GM12891 (cell line): ENCODE measurements around the gene GTF3C5.

ENCODE experiments used
- DNase-seq: peaks from one replicate; pipeline ENCODE4 v3.0.0; 2011; ENCODE audit warnings: low spot score; ENCODE audit not compliant: insufficient read length
- FAIRE-seq: peaks from 2 replicates; lab custom pipeline; 2011; peaks lifted over from hg19 to GRCh38; lab: Jason Lieb, UNC
- PAX5 ChIP-seq: IDR thresholded peaks from 2 replicates; pipeline ENCODE4 v1.6.1; 2011; ENCODE audit warnings: low read length, moderate library complexity, mild to moderate bottlenecking; ENCODE audit not compliant: insufficient read depth, severe bottlenecking
- POLR2A ChIP-seq: IDR thresholded peaks from 2 replicates; pipeline ENCODE4 v1.6.1; 2011; ENCODE audit warnings: low read depth, low read length, control low read depth
- POLR2AphosphoS5 ChIP-seq: IDR thresholded peaks from 2 replicates; pipeline ENCODE4 v1.6.1; 2011; ENCODE audit warnings: low read depth, low read length, control low read depth
- POU2F2 ChIP-seq: IDR thresholded peaks from 2 replicates; pipeline ENCODE4 v1.6.1; 2011; ENCODE audit warnings: low read depth, mild to moderate bottlenecking, control low read depth, low read length, moderate library complexity
- SPI1 ChIP-seq: IDR thresholded peaks from 2 replicates; pipeline ENCODE4 v1.6.1; 2011; ENCODE audit warnings: low read depth, low read length, control low read depth
- TAF1 ChIP-seq: IDR thresholded peaks from 2 replicates; pipeline ENCODE4 v1.6.1; 2011; ENCODE audit warnings: low read depth, low read length, control low read depth

The GTF3C5 gene

DNA sequence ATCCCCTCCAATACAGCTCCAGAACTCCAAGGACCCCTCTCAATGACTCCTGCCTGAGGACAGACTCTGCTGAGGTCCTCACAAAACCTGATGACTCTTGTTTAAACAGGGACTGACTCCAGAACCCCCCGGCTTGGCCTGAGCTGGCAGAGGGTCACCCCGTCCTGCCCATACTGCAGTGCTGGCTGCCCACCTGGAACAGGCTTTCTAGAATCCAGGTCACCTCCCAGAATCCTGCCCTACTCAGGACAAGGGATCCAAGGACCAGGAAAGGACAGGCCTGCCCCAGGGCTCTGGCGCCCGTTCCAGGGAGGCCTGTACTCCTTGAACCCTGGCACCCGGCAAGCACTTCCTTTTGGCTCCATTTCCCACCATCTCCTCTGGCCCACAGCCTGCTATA is 68.1 kb downstream of the GTF3C5 start:
- TF ChIP-seq TAF1 (no peak), POU2F2 (no peak), POLR2A (no peak), POLR2AphosphoS5 (no peak), PAX5 (no peak), SPI1 (no peak)
- FAIRE-seq (no peak), DNase-seq (no peak)

DNA sequence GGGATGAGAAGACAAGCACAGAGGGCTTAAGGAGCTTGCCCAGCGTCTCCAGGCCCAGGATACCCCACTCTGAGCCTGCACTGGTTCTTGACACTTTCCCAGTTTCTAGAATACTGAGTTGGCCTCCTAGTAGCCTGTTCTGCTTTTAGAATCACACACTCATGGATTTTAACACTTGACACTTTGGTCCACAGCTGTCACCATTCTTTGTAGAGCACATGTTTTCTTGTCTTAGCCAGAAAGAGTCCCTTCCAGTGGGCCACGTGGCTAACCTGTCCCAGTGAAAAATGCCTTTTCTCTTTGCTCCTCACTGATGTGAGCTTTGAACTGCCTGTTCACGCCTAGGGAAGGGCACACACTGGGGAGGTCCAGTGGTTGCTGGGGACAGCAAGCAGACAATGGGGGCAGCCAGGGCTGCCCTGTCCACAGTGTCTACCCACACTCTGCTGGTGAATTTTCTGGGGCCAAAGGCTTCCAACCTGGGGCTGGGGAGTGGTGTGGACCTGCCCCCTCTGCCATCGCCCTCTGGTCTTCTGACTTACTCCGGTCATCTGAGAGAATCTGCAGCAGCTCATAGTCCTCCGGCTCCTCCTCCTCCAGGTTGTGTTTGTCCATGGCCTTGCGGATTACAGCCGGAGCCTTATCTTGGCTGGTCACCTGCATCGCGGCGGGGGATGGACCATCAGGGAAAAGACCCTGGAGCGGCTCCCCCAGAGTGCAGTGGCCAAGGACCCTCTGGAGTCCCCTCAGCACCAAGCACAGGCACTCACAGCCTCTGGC is 69.1 kb downstream of the GTF3C5 start:
- FAIRE-seq, result no peak
- no peak for TF ChIP-seq SPI1
- no peak for TF ChIP-seq POLR2A
- no peak for TF ChIP-seq POLR2AphosphoS5
- no peak for TF ChIP-seq POU2F2
- no peak for TF ChIP-seq TAF1
- no peak for TF ChIP-seq PAX5
- DNase-seq, result no peak

DNA sequence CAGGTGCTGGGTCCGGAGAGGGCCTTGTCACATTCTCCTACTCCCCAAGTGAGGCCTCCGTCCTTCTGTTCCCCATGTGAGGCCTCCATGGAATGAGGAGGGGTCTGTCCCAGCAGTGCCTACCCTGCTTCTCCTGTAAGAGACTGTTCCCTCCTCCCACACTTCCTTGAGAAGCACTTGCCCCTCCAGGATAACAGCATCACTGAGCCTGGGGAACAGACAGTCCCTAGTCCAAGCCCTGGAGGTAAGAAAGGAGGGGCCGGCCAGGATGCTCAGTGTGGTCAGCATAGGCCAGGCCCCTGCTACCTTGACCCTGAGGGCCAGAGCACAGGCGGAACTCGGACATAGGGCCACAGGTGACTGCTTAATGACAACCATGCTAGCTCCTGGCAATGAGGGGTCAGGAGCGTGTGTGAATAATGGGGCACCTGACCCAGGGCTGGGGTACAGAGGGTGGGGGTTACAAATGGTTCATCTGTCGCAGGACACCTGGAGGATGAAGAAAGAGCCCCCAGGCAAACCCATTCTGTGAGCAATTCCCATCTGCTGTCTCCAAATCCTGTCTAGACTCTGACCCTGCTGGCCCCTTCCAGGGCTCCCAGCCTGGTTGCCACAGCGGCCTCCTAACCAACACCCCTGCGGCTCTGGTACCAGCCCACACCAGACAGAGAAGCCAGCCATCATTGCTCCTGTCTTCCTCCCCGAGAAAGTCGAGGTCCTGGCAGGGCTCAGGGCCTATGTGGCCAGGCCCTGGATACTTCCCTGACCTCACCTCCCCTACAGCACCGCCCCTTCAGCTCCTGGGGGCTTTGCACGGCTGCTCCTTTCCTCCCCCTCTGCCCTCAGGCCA is 69.9 kb downstream of the GTF3C5 start:
- FAIRE-seq (no peak), DNase-seq (no peak)
- TF ChIP-seq POLR2AphosphoS5 (no peak), SPI1 (no peak), TAF1 (no peak), PAX5 (no peak)

DNA sequence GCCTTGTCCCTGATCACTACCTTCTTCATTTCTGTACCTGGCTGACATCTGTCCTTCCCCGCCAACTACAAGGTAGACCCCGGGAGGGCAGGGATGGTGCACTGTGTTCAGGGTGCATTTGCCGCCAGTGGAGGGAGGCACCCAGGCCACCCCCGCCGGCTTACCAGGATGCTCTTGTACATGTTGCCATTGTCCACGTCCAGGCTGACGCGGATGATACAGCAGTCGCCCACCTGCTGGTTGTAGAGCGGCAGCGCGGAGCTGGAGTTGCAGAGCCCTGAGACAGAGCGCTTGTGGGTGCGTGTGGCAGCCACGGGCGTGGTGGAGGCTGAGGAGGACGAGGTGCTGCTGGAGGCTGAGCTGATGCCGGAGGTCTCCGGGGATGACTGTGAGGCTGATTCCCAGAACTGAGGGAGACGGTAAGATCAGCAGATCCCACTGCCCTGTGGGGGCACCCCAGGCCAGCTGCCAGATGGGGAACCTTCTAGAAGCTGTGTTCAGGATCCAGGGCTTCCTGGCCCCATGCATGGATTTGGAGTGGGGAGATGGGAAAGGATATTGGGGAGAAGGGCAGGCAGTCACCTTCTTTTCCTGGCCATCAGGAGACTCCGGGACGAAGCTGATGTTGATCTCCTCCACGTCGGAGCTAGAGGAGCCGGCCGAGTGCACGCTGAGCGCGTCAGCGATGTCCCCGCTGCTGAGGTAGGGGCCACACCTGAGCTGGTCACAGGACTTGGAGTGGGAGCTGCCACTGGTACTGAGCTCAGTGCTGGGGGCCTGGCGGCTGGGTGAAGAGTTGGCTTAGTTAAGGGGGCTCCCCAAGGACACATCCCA is 70.8 kb downstream of the GTF3C5 start:
- FAIRE-seq (no peak), DNase-seq (no peak)
- no peak for TF ChIP-seq TAF1
- TF ChIP-seq PAX5, result no peak
- TF ChIP-seq POU2F2, result no peak
- no peak for TF ChIP-seq POLR2A
- no peak for TF ChIP-seq SPI1
- TF ChIP-seq POLR2AphosphoS5, result no peak

DNA sequence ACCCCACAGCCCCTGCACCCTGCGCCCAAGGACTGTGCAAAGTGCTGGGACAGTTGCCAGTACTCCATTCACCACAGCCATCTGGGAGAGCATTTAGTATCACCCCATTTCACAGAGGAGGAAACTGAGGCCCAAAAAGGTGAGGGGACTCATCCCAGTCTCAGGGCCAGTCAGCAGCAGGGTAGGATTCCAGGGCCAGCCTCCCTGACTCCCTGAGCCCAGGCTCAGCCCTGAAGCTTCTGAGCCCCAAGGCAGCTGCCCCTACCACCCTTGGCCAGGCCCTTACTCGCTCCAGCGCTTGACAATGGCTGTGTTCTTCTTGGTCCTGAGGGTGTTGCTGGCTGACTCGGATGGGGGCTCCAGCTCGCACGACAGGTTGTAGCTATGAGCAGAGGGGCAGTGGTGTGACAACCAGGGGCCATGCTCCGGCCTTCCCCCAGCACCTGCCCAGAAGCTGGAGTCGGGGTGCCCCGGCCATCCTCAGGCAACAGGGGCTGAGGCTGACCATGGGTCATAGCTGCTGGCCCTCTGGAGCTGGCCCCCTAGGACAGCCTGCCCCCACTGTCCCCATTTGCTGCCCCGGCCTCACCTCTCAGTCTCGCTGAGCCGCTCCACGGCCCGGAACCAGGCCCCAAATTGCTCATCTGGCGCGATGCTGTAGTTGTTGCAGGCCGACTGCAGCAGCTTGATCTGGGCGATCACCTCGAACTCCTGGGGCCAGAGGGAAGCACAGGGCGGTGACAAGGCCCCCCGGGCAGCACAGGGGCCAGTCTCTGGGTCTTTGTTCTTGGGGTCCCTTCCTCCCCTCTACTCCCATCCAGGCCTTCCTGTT is 71.6 kb downstream of the GTF3C5 start:
- TF ChIP-seq POLR2AphosphoS5 (no peak), POLR2A (no peak), POU2F2 (no peak), PAX5 (no peak), SPI1 (no peak), TAF1 (no peak)
- FAIRE-seq, result peak; percentile 61
- DNase-seq, result no peak

DNA sequence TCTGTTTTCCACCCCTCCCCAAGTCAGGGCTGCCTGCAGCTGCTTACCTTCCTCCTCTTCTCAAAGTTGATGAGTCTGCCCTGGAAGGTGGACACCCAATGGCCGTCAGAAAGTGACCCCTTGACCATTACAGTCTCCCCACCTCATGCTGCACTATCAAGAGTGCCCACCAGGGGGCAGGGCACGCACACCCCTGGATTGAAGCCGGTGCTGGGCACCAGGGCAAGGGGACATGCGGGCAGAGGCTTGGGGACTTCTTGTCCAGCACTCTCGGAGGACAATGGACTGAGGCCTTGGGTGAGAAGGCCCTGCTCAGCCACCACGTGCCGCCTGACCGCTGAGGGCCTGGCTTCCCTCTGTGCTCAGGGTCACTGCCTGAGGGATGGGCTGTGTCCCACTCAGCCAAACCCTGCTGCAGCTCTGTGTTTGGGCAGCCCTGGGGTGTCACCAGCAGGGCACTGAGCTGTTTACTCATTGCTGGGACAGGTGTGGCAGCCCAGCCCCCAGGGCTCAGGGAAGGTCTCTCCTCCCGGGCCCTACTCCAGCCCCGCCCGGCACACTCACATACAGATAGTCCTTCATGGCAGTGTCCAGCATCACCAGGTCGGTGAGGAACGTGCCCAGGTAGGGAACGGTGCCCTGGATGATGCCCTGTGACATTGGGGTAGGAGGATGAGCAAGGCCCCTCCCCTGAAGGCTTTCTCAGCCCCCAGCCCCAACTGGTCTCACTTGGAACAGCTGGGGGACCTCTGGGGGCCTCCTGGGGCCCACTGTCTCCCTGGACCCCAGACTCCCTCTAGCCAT is 72.6 kb downstream of the GTF3C5 start:
- FAIRE-seq (peak; percentile 90), DNase-seq (peak; percentile 78)
- TF ChIP-seq POU2F2, result no peak
- TF ChIP-seq POLR2AphosphoS5, result peak; percentile 36; the same call in 1 of the 2 replicates

DNA sequence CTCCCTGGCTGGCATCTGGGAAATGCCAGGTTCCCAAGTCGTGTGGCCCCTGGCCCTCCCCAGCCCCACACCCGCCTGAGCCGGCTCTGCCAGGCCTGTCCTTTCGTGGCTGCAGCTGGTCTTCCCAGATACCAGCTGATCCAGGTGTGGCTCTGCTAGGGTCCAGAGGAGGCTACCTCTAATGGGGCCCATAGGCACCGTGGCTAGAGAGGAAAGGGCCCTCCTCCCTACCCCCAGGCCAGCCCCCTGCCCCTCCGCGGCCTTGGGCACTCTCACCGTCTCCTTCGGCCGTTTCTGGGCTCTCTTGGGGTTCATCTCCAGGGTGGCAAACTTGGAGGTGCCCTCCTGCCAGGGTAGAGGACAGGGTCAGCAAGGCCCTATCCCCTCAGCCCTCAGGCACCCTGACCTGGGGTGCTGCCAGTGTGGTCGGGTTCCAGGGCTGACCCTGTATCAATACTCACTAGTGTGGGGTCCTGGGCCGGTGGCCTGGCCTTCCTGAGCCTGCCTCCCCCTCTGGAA is 73.2 kb downstream of the GTF3C5 start:
- FAIRE-seq (no peak), DNase-seq (no peak)
- TF ChIP-seq SPI1 (no peak), POLR2A (no peak), PAX5 (no peak), TAF1 (no peak), POLR2AphosphoS5 (no peak), POU2F2 (no peak)
